Caco-2 (cell line): ENCODE data around the gene B3GALT6. TPM values are rescaled to one million over a fixed set of nuclear protein-coding genes. Genes with fewer than 3 reads are reported as not detected.

ENCODE experiments used
- BruUV-seq: library from RNA; stranded (reverse); fragments of 400-500 nt; replicated peaks from 2 replicates; lab custom pipeline; 2021; lab: Mats Ljungman, UMichigan
- CTCF ChIA-PET: fragments of 300-600 bp; sonication (Branson Sonifier 250); formaldehyde crosslinking; loops from one replicate; lab custom pipeline; 2022; ENCODE audit warnings: antibody characterized with exemption; lab: Charles Lee
- POLR2A ChIA-PET: fragments of 300-600 bp; sonication (Branson Sonifier 250); formaldehyde crosslinking; loops from one replicate; lab custom pipeline; 2022; ENCODE audit warnings: antibody characterized with exemption; lab: Charles Lee
- DNase-seq, 2 experiments: peaks; one replicate each; pipeline versions ENCODE4 v3.0.0 to v3.0.0-alpha.2; 2020 to 2022
- H3K27me3 ChIP-seq: replicated peaks from 2 replicates; pipeline ENCODE4 v1.6.0; 2011; ENCODE audit warnings: low read length; ENCODE audit not compliant: control insufficient read depth, insufficient read depth
- H3K36me3 ChIP-seq: 2 replicates; pipeline ENCODE4 v1.5.1; 2011; ENCODE audit warnings: low read length; ENCODE audit not compliant: control insufficient read depth, insufficient read depth
- H3K4me1 ChIP-seq: fragments of 250-450 bp; sonication (Bioruptor Pico); 2 replicates; pipeline ENCODE4 v1.5.1; 2020; ENCODE audit warnings: mild to moderate bottlenecking
- H3K4me3 ChIP-seq: 2 replicates; pipeline ENCODE4 v1.5.1; 2011; ENCODE audit warnings: low read depth, mild to moderate bottlenecking, control low read depth, low read length
- H3K9me3 ChIP-seq: fragments of 250-450 bp; sonication (Bioruptor Pico); 2 replicates; pipeline ENCODE4 v1.5.1; 2020; ENCODE audit warnings: mild to moderate bottlenecking, moderate library complexity
- H3K27ac Mint-ChIP-seq: one replicate; pipeline ENCODE4 v1.8.0; 2022; ENCODE audit warnings: mixed read lengths; ENCODE audit not compliant: unreplicated experiment
- H3K27me3 Mint-ChIP-seq: one replicate; pipeline ENCODE4 v1.8.0; 2022; ENCODE audit warnings: mixed read lengths; ENCODE audit not compliant: insufficient read depth, unreplicated experiment
- H3K36me3 Mint-ChIP-seq: one replicate; pipeline ENCODE4 v1.8.0; 2022; ENCODE audit warnings: mild to moderate bottlenecking, mixed read lengths; ENCODE audit not compliant: insufficient read depth, unreplicated experiment
- H3K4me1 Mint-ChIP-seq: one replicate; pipeline ENCODE4 v1.8.0; 2022; ENCODE audit warnings: low read depth, mixed read lengths; ENCODE audit not compliant: unreplicated experiment
- H3K4me3 Mint-ChIP-seq: one replicate; pipeline ENCODE4 v1.8.0; 2022; ENCODE audit warnings: mild to moderate bottlenecking, moderate library complexity, mixed read lengths; ENCODE audit not compliant: unreplicated experiment
- H3K9me3 Mint-ChIP-seq: one replicate; pipeline ENCODE4 v1.8.0; 2022; ENCODE audit warnings: mixed read lengths; ENCODE audit not compliant: unreplicated experiment
- intact Hi-C: fragments of 100-400 bp; cut with micrococcal nuclease; formaldehyde crosslinking; loops from one replicate; pipeline ENCODE4 v1.10.0; 2022; ENCODE audit not compliant: unreplicated experiment
- total RNA-seq: library from RNA; stranded (reverse); gene quantifications from 2 replicates; pipeline ENCODE4 v1.2.3, GENCODE V29; 2022
- TF ChIP-seq, protein P1 (sequence below), 2 experiments: fragments of 200-600 bp in 1 of 2; IDR thresholded peaks; 1 replicate in 1 of 2; 2 replicates in 1 of 2; pipeline versions ENCODE4 v1.5.1 to v1.8.0; 2011 to 2022; ENCODE audit warnings: antibody characterized with exemption in 1 of 2, control low read depth in 1 of 2, inconsistent platforms in 1 of 2, low read depth in 1 of 2, low read length in 1 of 2, mild to moderate bottlenecking in 1 of 2, moderate library complexity in 1 of 2; ENCODE audit not compliant: insufficient read depth in 1 of 2, severe bottlenecking in 1 of 2, unreplicated experiment in 1 of 2

B3GALT6 gene
- total RNA-seq, 1 experiment from 2014 or later: 24.8 TPM

DNA sequence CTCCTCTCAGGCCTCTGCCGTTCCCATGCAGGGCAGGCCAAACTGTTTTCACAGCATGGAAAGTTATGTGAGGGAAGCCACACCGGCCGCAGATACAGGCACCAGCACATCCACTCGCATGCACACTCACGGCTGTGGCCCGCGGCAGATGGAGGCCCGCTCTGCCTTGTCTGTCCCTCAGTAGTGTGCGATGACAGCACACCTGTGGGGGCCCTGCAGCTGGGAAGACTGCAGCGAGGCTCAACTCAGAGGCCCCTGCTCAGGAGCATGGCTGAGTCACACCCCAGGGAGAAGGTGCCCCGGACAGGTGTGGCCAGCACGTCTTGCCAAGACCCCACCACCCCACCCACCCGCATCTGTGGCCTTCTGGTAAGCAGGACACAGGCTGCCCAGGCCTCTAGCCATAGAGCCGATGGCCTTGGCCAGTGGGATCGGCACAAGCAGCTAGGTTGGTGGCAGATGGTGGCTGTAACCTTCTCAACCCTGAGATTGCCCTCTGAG, 42.9 kb downstream of the B3GALT6 start:
- Mint-ChIP-seq H3K4me1 (no peaks in the 10 kb centered on the region), H3K9me3 (no peaks in the 10 kb centered on the region), H3K27me3 (no peaks in the 10 kb centered on the region), H3K36me3 (peaks cover 22% of the 10 kb centered on the region), H3K27ac (no peak overlapping the region), H3K4me3 (peak overlapping the region; percentile 75)
- Histone ChIP-seq H3K4me1 (0 out of 2 replicates have a peak, but pooled peaks cover 6% of the 10 kb centered on the region), H3K4me3 (no peak overlapping the region), H3K36me3 (no peaks in the 10 kb centered on the region), H3K9me3 (no peaks in the 10 kb centered on the region), H3K27me3 (no peaks in the 10 kb centered on the region)
- POLR2A ChIA-PET: no interaction called here
- CTCF ChIA-PET: interaction anchor here (0.6 kb wide), 1 partner anchor 112 kb away, joined by 9 read pairs; no protein-coding TSS in a partner anchor
- BruUV-seq: no TSS peak
- intact Hi-C loops: no loop called here
- no peak for DNase-seq
- TF ChIP-seq, protein P1, sequence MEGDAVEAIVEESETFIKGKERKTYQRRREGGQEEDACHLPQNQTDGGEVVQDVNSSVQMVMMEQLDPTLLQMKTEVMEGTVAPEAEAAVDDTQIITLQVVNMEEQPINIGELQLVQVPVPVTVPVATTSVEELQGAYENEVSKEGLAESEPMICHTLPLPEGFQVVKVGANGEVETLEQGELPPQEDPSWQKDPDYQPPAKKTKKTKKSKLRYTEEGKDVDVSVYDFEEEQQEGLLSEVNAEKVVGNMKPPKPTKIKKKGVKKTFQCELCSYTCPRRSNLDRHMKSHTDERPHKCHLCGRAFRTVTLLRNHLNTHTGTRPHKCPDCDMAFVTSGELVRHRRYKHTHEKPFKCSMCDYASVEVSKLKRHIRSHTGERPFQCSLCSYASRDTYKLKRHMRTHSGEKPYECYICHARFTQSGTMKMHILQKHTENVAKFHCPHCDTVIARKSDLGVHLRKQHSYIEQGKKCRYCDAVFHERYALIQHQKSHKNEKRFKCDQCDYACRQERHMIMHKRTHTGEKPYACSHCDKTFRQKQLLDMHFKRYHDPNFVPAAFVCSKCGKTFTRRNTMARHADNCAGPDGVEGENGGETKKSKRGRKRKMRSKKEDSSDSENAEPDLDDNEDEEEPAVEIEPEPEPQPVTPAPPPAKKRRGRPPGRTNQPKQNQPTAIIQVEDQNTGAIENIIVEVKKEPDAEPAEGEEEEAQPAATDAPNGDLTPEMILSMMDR (IDR thresholded peaks at IDR 0.05; ENCODE audit: insufficient read depth in 1 of 2, low read depth in 1 of 2, low read length in 1 of 2, severe bottlenecking in 1 of 2, unreplicated experiment in 1 of 2): no peak

DNA sequence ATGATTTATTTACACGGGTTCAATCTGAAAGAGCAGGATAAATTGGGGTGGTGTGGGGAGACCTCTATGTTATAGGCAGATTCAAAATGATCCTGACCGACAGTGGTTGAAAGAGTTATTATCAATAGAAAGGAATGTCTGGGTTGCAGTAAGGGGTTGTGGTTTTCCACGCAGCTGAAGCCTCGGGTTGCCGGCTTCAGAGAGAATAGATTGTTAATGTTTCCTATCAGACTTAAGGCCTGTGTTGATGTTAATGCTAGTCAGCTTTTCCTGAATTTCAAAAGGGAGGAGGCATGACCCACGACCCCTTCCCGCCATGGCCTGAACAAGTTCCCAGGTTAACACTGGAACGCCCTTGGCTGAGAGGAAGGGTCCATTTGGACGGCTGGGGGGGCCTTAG, 43.8 kb downstream of the B3GALT6 start:
- intact Hi-C loops: no loop called here
- Histone ChIP-seq H3K27me3 (no peaks in the 10 kb centered on the region), H3K4me1 (0 out of 2 replicates have a peak, but pooled peaks cover 6% of the 10 kb centered on the region), H3K36me3 (no peaks in the 10 kb centered on the region), H3K4me3 (no peak overlapping the region), H3K9me3 (no peaks in the 10 kb centered on the region)
- Mint-ChIP-seq H3K27ac (no peak overlapping the region), H3K27me3 (no peaks in the 10 kb centered on the region), H3K4me3 (no peak overlapping the region), H3K36me3 (peaks cover 13% of the 10 kb centered on the region), H3K4me1 (no peaks in the 10 kb centered on the region), H3K9me3 (no peaks in the 10 kb centered on the region)
- POLR2A ChIA-PET: no interaction called here
- CTCF ChIA-PET: interaction anchor here (0.6 kb wide), 1 partner anchor 113 kb away, joined by 9 read pairs; no protein-coding TSS in a partner anchor
- DNase-seq: no peak
- TF ChIP-seq, protein P1 (IDR thresholded peaks at IDR 0.05; ENCODE audit: insufficient read depth in 1 of 2, low read depth in 1 of 2, low read length in 1 of 2, severe bottlenecking in 1 of 2, unreplicated experiment in 1 of 2): no peak
- BruUV-seq: no TSS peak

DNA sequence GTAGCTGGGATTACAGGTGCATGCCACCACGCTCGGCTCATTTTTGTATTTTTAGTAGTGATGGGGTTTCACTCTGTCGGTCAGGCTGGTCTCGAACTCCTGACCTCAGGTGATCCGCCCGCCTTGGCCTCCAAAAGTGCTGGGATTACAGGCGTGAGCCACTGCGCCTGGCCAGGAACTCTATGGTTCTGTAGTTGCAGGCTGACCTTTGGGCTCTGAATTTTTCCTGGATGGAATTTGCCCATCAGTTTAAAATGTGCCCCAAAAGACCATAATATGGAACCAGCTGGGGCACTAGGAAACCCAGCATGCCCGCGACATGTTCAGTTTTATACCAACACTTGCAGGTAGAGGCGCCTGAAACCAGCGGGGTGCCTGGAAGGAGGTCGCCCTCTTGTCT, 46.6 kb downstream of the B3GALT6 start:
- H3K27ac Mint-ChIP-seq: no peak overlapping the region
- H3K4me1 Mint-ChIP-seq: no peaks in the 10 kb centered on the region
- TF ChIP-seq, protein P1 (IDR thresholded peaks at IDR 0.05; ENCODE audit: insufficient read depth in 1 of 2, low read depth in 1 of 2, low read length in 1 of 2, severe bottlenecking in 1 of 2, unreplicated experiment in 1 of 2): no peak
- H3K9me3 ChIP-seq: no peaks in the 10 kb centered on the region
- ChIA-PET POLR2A (no interaction called here), CTCF (interaction anchor here (0.6 kb wide), 1 partner anchor 15 kb away, joined by 3 read pairs; no protein-coding TSS in a partner anchor)
- H3K27me3 Mint-ChIP-seq: no peaks in the 10 kb centered on the region
- no peak overlapping the region for H3K4me3 Mint-ChIP-seq
- BruUV-seq: no TSS peak
- no peaks in the 10 kb centered on the region for H3K36me3 ChIP-seq
- no peaks in the 10 kb centered on the region for H3K27me3 ChIP-seq
- no peak overlapping the region for H3K4me3 ChIP-seq
- no peaks in the 10 kb centered on the region for H3K9me3 Mint-ChIP-seq
- no peak for DNase-seq
- intact Hi-C loops: no loop called here
- H3K36me3 Mint-ChIP-seq: no peaks in the 10 kb centered on the region
- 0 out of 2 replicates have a peak, but pooled peaks cover 6% of the 10 kb centered on the region for H3K4me1 ChIP-seq
